Effector memory CD8-positive, alpha-beta T cell (primary cell): ENCODE measurements around the gene KCNT1.

ENCODE experiments used
- ATAC-seq: fragments of 150-1000 bp; cut with Tn5 transposase; replicated peaks from 2 replicates; pipeline ENCODE4 v1.10.0; 2021; ENCODE audit warnings: mild to moderate bottlenecking, moderate library complexity
- DNase-seq, 3 experiments: peaks; one replicate each; pipeline ENCODE4 v3.0.0; 2021
- H3K27ac Mint-ChIP-seq, 2 donors: one replicate each; pipeline ENCODE4 v1.8.0; 2022; ENCODE audit warnings: mild to moderate bottlenecking in 2 of 2, mixed read lengths in 2 of 2, moderate library complexity in 2 of 2
- H3K27me3 Mint-ChIP-seq, 2 donors: one replicate each; pipeline ENCODE4 v1.8.0; 2022; ENCODE audit warnings: mixed read lengths in 2 of 2
- H3K36me3 Mint-ChIP-seq: one replicate; pipeline ENCODE4 v1.8.0; 2022; ENCODE audit warnings: mild to moderate bottlenecking, moderate library complexity, mixed read lengths; ENCODE audit not compliant: insufficient read depth
- H3K4me1 Mint-ChIP-seq, 2 donors: one replicate each; pipeline ENCODE4 v1.8.0; 2022; ENCODE audit warnings: low read depth in 2 of 2, mixed read lengths in 2 of 2
- H3K4me3 Mint-ChIP-seq, 2 donors: one replicate each; pipeline ENCODE4 v1.8.0; 2022; ENCODE audit warnings: mild to moderate bottlenecking in 2 of 2, mixed read lengths in 2 of 2, moderate library complexity in 2 of 2
- H3K9me3 Mint-ChIP-seq, 2 donors: one replicate each; pipeline ENCODE4 v1.8.0; 2022; ENCODE audit warnings: mixed read lengths in 2 of 2

The KCNT1 gene

DNA sequence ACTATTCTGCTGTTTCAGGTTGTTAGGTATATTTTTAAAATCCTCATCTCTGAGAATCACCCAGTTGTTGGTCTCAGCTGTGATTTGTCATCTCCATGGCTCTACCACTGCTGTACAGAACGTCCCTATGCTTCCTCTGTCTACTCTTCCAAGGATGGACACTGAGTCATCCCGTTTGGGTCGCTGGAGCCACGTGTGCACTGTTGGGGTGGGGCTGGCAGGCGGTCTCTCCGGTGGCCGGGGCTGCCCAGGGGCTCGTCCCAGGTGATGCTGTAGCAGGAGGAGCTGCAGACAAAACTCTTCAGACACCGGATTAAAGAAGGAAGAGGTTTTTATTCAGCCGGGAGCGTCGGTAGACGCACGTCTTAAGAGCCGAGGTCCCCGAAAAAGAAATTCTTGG is 21.9 kb upstream of the KCNT1 start:
- no peaks in the 10 kb centered on the region for H3K36me3 Mint-ChIP-seq
- no peaks in the 10 kb centered on the region for H3K4me1 Mint-ChIP-seq
- peak overlapping the region in 1 of 2 donors; percentile 30 for H3K27ac Mint-ChIP-seq
- ATAC-seq, result no peak
- H3K4me3 Mint-ChIP-seq, result no peak overlapping the region
- H3K9me3 Mint-ChIP-seq, result no peaks in the 10 kb centered on the region
- peaks cover 11 to 48% of the 10 kb centered on the region in 2 donors for H3K27me3 Mint-ChIP-seq
- no peak for DNase-seq

- H3K36me3 Mint-ChIP-seq, result no peaks in the 10 kb centered on the region
- no peak overlapping the region for H3K4me3 Mint-ChIP-seq
- DNase-seq (no peak), ATAC-seq (no peak)
- H3K27ac Mint-ChIP-seq, result no peak overlapping the region
- H3K9me3 Mint-ChIP-seq, result no peaks in the 10 kb centered on the region
- H3K27me3 Mint-ChIP-seq, result peaks cover 11 to 52% of the 10 kb centered on the region in 2 donors
- no peaks in the 10 kb centered on the region for H3K4me1 Mint-ChIP-seq
Measured at GRCh38 chr9:135681161-135681560, 20.8 kb upstream of the KCNT1 start.

DNA sequence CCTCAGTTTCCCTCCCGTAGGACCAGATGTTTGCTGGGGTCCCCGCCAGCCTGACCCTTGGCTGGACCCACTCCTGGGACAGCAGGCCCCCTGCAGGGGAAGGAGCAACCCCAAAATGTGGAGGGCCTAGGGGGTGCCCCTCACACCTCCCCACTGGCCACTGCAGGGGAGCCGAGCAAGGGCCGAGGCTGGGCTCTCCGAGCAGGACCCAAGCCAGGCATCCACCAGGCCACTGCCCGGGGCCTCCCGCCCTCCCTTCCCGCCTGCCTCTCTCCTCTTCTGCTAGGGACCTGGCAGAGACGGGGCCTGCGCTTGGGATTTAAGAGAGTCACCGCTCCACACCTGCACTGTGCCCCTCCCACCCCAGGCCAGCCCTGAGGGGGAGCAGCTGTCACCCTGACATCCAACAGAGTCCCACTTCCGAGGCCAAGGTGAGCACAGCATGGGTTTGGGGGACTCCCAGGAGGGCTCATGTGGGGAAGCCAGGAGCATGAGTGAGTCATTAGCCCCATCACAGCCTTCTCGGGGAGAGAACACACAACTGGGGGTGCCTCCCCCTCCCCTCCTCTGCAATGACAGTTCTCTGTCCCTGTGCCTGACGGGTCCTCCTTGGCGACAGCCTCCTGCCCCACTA is 18.5 kb upstream of the KCNT1 start:
- Mint-ChIP-seq H3K4me1 (no peaks in the 10 kb centered on the region), H3K4me3 (no peak overlapping the region), H3K27ac (no peak overlapping the region), H3K9me3 (no peaks in the 10 kb centered on the region), H3K36me3 (no peaks in the 10 kb centered on the region), H3K27me3 (peaks cover 11 to 61% of the 10 kb centered on the region in 2 donors)
- ATAC-seq, result no peak
- DNase-seq, result no peak

GRCh38 chr9:135684691-135685090 is 17.3 kb upstream of the KCNT1 start:
- no peaks in the 10 kb centered on the region for H3K36me3 Mint-ChIP-seq
- DNase-seq, result no peak
- peaks cover 11 to 61% of the 10 kb centered on the region in 2 donors for H3K27me3 Mint-ChIP-seq
- no peaks in the 10 kb centered on the region for H3K4me1 Mint-ChIP-seq
- ATAC-seq, result no peak
- H3K27ac Mint-ChIP-seq, result no peak overlapping the region
- no peak overlapping the region for H3K4me3 Mint-ChIP-seq
- H3K9me3 Mint-ChIP-seq, result no peaks in the 10 kb centered on the region

DNA sequence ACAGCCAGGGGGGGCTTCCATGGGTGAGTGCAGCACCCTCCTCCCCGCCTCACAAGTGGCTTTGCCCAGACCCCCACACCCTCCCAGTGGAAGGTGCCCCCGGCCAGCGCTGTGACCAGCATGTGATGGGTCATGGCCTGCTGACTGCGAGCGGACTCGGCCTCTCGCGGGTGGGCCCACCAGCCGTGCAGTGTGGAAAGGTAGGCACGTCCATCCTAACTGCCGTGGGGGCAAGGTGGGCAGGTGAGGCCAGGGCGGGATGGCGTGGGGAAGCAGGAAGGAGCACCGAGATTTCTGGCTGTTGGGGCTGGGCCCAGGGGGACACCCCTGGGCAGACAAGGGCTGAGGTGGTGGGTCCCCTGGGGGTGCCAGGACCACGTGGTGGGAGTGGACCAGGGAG is 14.8 kb upstream of the KCNT1 start:
- Mint-ChIP-seq H3K4me1 (no peaks in the 10 kb centered on the region), H3K36me3 (no peaks in the 10 kb centered on the region), H3K4me3 (no peak overlapping the region), H3K9me3 (no peaks in the 10 kb centered on the region), H3K27me3 (peaks cover 5 to 49% of the 10 kb centered on the region in 2 donors), H3K27ac (no peak overlapping the region)
- DNase-seq (no peak), ATAC-seq (no peak)

DNA sequence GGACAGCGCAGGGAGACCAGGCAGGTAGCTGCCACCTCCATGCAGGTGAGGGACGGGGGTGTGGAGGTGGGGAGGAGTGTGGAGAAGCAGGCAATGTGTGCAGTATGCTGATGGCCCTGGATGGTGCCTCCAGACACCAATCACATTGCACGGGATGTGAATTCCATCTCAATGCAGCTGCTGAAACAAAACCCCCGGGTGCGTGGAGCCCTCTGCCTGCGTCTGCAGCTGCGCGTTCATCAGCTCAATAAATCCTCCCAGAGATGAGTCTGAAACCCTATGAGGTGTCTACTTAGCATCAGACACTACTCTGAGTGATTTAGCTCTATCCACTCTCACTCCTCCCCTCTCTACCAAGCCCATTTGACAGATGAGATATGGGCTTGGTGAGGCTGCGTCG is 13.0 kb upstream of the KCNT1 start:
- Mint-ChIP-seq H3K4me3 (no peak overlapping the region), H3K27me3 (peaks cover 8 to 48% of the 10 kb centered on the region in 2 donors), H3K27ac (no peak overlapping the region), H3K4me1 (no peaks in the 10 kb centered on the region), H3K36me3 (no peaks in the 10 kb centered on the region), H3K9me3 (no peaks in the 10 kb centered on the region)
- no peak for DNase-seq
- ATAC-seq, result no peak

GRCh38 chr9:135690836-135691570 is 11.0 kb upstream of the KCNT1 start:
- no peaks in the 10 kb centered on the region for H3K4me1 Mint-ChIP-seq
- DNase-seq, result no peak
- no peak overlapping the region for H3K4me3 Mint-ChIP-seq
- H3K27ac Mint-ChIP-seq, result no peak overlapping the region
- no peak for ATAC-seq
- H3K27me3 Mint-ChIP-seq, result peaks cover 12 to 39% of the 10 kb centered on the region in 2 donors
- no peaks in the 10 kb centered on the region for H3K36me3 Mint-ChIP-seq
- H3K9me3 Mint-ChIP-seq, result no peaks in the 10 kb centered on the region

DNA sequence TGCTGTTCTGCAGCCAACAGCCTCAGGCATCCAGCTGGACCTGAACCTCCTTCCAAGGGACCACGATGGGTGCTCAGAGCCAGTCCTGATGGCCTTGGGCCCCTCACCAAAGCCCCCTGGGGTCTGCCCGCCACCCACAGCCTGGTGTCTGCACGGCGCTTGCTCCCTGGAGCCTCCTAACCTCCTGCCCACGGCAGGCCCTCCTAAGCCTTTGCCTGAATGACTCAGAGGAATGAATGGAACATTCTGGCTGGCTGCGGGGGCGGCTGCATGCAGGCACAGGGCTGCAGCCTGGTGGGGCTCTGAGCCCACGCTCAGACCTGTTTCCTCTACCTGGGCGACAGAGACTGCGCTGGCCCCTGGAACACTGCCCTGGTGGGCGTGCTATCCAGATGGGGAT is 9.6 kb upstream of the KCNT1 start:
- H3K36me3 Mint-ChIP-seq, result no peaks in the 10 kb centered on the region
- peaks cover 12 to 29% of the 10 kb centered on the region in 2 donors for H3K27me3 Mint-ChIP-seq
- DNase-seq, result no peak
- H3K4me3 Mint-ChIP-seq, result no peak overlapping the region
- no peaks in the 10 kb centered on the region for H3K4me1 Mint-ChIP-seq
- H3K9me3 Mint-ChIP-seq, result no peaks in the 10 kb centered on the region
- H3K27ac Mint-ChIP-seq, result no peak overlapping the region
- no peak for ATAC-seq

DNA sequence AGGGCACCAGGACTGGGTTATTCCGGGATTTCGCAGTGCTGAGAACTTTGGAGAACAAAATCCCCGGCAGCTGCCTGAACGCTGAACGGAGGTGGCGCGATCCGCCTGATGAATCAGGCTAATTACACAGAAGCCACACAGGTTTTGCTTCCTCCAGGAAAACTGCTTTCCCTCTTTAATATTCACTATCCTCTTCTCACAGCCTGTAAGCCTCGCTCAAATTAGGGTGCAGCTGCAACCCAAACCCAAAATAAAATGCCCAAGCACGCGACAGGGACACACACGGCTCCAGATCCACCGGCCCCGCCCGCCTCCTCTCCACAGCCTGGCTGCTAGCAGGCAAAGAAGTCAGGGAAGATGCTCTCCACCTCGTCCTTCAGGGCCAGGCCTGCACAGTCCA is 8.7 kb upstream of the KCNT1 start:
- H3K4me1 Mint-ChIP-seq, result no peaks in the 10 kb centered on the region
- no peaks in the 10 kb centered on the region for H3K36me3 Mint-ChIP-seq
- DNase-seq (no peak), ATAC-seq (no peak)
- no peak overlapping the region for H3K4me3 Mint-ChIP-seq
- no peak overlapping the region for H3K27ac Mint-ChIP-seq
- no peaks in the 10 kb centered on the region for H3K9me3 Mint-ChIP-seq
- H3K27me3 Mint-ChIP-seq, result peaks cover 12 to 29% of the 10 kb centered on the region in 2 donors

GRCh38 chr9:135693771-135694170 is 8.2 kb upstream of the KCNT1 start:
- Mint-ChIP-seq H3K36me3 (no peaks in the 10 kb centered on the region), H3K27ac (no peak overlapping the region), H3K4me3 (no peak overlapping the region), H3K9me3 (no peaks in the 10 kb centered on the region), H3K27me3 (peaks cover 12 to 29% of the 10 kb centered on the region in 2 donors), H3K4me1 (no peaks in the 10 kb centered on the region)
- ATAC-seq (no peak), DNase-seq (no peak)

GRCh38 chr9:135694414-135694813 is 7.6 kb upstream of the KCNT1 start:
- no peaks in the 10 kb centered on the region for H3K9me3 Mint-ChIP-seq
- no peaks in the 10 kb centered on the region for H3K4me1 Mint-ChIP-seq
- no peak for DNase-seq
- no peak overlapping the region for H3K4me3 Mint-ChIP-seq
- peaks cover 12 to 29% of the 10 kb centered on the region in 2 donors for H3K27me3 Mint-ChIP-seq
- no peak overlapping the region for H3K27ac Mint-ChIP-seq
- ATAC-seq, result no peak
- H3K36me3 Mint-ChIP-seq, result no peaks in the 10 kb centered on the region

DNA sequence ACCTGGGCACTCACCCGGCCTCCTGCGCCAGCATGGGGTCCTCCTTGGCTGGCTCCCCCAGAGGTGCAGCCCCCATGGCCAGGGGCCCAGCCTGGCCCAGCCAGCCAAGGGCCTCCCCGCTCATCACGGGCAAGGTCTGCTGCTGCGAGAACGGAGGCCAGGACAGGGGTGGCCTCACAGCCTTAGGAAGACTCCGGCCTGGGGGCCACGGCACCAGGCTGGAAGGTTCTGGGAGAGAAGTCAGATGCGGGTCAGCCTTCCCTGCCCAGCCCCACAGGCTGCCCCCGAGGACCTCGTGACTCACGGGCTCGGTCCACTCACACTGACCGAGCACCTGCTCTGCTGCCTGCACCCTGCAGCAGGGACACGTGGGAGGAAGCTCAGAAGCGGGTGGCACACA is 6.9 kb upstream of the KCNT1 start:
- no peaks in the 10 kb centered on the region for H3K36me3 Mint-ChIP-seq
- no peaks in the 10 kb centered on the region for H3K4me1 Mint-ChIP-seq
- H3K4me3 Mint-ChIP-seq, result no peak overlapping the region
- no peaks in the 10 kb centered on the region for H3K9me3 Mint-ChIP-seq
- peaks cover 12 to 29% of the 10 kb centered on the region in 2 donors for H3K27me3 Mint-ChIP-seq
- ATAC-seq, result no peak
- H3K27ac Mint-ChIP-seq, result no peak overlapping the region
- DNase-seq, result no peak

DNA sequence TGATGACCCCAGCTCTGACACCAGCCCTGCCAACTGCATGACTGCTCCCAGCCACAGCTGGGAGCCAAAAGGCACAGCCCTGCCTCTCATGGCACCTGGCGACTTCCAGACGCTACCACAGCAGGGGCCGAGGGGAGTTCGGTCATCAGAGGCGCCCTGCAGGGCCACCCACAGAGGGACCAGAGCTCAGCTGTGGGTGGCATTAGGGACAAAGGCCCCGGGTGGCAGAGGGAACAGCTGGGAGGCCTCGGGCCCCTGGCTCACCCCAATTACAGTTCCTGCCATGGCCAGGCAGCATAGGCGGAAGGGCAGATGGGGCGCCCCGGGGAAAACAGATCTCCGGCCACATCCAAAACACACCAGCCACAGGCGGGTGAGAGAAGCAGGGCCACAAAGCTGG is 6.3 kb upstream of the KCNT1 start:
- ATAC-seq, result no peak

DNA sequence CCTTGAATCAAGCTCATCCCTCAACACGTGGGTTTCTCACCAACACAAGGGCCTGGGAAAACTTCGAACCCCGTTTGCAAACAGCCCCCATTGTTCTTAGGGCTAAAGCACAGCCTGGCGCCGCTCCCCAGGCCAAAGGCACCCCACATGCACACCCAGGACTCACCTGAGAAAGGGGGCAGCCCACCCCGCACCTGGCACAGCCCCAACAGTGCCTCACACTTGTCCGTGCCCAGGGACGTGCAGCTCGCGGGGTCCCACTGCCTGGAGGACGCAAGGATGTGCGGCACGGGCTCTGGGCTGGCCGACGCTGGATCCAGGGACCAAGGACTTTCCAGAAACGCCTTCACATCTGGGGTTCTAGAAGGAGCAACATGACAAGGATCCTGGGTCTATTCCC is 5.5 kb upstream of the KCNT1 start:
- Mint-ChIP-seq H3K4me3 (no peak overlapping the region), H3K9me3 (no peaks in the 10 kb centered on the region), H3K27me3 (peaks cover 12 to 28% of the 10 kb centered on the region in 2 donors), H3K4me1 (no peaks in the 10 kb centered on the region), H3K27ac (no peak overlapping the region), H3K36me3 (no peaks in the 10 kb centered on the region)
- ATAC-seq, result no peak
- DNase-seq, result no peak

More for the DNA sequence above, 6.3 kb upstream of the KCNT1 start:
- H3K9me3 Mint-ChIP-seq, result no peaks in the 10 kb centered on the region
- H3K27ac Mint-ChIP-seq, result no peak overlapping the region
- peaks cover 12 to 29% of the 10 kb centered on the region in 2 donors for H3K27me3 Mint-ChIP-seq
- no peak overlapping the region for H3K4me3 Mint-ChIP-seq
- no peak for DNase-seq
- H3K36me3 Mint-ChIP-seq, result no peaks in the 10 kb centered on the region
- no peaks in the 10 kb centered on the region for H3K4me1 Mint-ChIP-seq
